HG03575 (cell line): ENCODE results near the gene ADGRA3.

Experiments used
- ATAC-seq: cut with Tn5 transposase; IDR thresholded peaks from one replicate; pipeline ENCODE4 v1.9.1; 2021; ENCODE audit not compliant: unreplicated experiment, insufficient number of reproducible peaks, low FRiP score; ENCODE audit errors: extremely low read depth

The ADGRA3 gene

DNA sequence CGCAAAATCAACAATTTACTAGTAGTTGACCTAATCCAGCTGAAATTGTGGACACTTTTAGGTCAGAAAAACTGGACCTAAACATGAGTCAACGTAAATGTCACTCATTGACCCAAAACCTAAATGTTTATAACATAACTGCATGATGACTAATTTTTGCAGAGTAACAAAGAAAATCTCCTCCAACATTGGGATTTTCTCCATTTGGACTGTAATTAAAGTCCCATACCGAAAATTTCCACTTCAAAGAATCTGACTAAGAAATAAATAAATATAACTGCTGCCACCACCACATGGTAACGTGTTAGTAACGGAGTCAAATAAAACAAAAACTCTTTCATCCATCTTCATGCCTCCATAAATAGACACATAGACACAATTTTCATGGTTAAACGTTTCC is 1.9 kb downstream of the ADGRA3 start:
- ATAC-seq: no peak

GRCh38 chr4:22512306-22512705 is 3.6 kb downstream of the ADGRA3 start:
- ATAC-seq: no peak

GRCh38 chr4:22510750-22511149 is 5.1 kb downstream of the ADGRA3 start:
- ATAC-seq: no peak

GRCh38 chr4:22508376-22508775 is 7.5 kb downstream of the ADGRA3 start:
- no peak for ATAC-seq

GRCh38 chr4:22504922-22505321 is 10.9 kb downstream of the ADGRA3 start:
- ATAC-seq: no peak

GRCh38 chr4:22504447-22504846 is 11.4 kb downstream of the ADGRA3 start:
- no peak for ATAC-seq

- no peak for ATAC-seq
Measured at GRCh38 chr4:22502895-22503814, 12.7 kb downstream of the ADGRA3 start.

DNA sequence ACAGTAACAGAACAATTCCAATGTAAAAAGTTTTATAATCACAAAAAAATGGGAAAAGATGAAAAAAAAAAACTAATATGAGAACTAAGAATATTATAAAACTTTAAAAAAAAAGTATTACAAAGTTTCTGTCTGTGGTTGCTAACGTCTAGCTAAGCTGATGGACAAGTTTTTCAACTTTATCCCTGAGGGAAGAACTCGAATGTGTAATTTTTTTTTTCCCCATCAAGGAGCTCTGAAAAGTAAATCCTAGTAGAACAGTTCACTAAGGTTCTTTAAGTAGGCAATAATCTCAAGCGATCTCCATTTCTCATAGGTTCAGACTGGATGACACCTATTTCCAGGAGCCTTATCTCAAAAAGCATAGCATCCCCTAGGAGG is 14.2 kb downstream of the ADGRA3 start:
- ATAC-seq: no peak

DNA sequence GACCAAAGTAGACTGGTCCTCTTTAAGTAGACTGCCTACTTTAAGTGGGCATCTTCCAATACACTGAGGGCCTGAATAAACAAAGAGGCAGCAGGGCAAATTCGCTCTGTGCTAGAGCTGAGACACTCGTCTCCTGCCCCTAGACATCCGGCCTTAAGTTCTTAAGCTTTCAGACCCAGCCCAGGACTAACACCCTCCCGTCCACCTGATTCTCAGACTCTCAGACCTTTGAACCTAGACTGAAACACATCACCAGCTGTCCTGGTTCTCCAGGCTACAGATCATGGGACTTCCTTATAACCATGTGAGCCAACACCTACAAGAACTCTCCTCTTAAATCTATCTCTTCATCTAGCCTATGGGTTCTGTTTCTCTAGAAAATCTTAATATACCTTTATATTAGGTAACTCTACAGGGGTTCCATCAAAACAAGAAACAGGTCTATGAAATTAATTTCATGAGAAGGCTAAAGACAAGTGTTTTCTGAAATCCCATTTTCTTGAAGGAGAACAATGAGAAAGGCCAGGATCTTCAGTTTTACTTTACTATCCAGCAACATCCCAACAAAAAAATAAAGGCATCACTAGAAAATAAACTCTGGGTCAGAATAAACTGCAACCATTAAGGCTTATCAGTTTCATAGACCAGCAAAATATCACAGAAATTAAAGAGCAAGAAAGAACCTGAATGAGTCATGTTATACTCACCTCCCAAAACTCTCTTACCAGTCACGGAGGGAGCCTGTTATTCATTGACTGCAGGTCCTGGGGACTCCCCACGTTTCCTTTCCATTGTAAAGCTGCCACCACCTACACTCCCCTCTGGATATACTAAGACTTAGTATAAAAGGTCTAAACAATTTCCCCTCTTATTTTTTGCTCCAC is 14.8 kb downstream of the ADGRA3 start:
- no peak for ATAC-seq

- ATAC-seq: no peak
Measured at GRCh38 chr4:22500128-22500611, 15.7 kb downstream of the ADGRA3 start.

DNA sequence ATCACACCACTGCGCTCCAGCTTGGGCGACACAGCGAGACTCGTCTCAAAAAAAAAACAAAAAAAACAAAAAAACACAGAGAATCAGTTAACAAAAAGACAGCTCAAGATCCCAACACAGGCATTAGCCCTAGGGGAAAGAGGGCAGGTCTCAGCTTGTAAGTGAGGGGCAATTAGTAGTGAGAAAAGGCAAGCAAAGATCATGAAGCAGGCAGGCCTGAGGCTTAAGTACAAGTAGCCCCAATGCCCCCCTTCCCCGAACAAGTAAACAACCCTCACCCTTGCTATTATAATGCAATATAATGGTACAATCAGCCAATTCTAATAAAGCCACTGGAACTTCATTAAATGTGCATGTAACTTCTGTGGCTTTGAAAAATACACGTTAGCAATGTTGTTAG is 17.0 kb downstream of the ADGRA3 start:
- no peak for ATAC-seq

GRCh38 chr4:22496165-22496813 is 19.6 kb downstream of the ADGRA3 start:
- ATAC-seq: no peak

DNA sequence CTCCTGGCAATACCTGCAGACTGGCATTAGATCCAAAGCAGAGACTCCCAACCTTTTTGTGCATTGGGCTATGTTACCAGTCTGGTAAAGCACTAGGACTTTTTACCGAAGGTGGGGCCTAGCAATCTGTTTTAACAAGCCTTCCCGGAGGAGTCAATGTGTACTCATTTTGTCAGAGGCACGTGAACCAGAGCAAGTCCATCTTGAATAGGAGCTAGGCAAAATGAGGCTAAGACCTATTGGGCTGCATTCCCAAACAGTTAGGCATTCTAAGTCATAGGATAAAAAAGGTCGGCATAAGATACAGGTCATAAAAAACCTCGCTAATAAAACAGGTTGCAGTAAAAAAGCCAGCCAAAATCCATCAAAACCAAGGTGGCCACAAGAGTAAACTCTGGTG is 22.3 kb downstream of the ADGRA3 start:
- no peak for ATAC-seq

DNA sequence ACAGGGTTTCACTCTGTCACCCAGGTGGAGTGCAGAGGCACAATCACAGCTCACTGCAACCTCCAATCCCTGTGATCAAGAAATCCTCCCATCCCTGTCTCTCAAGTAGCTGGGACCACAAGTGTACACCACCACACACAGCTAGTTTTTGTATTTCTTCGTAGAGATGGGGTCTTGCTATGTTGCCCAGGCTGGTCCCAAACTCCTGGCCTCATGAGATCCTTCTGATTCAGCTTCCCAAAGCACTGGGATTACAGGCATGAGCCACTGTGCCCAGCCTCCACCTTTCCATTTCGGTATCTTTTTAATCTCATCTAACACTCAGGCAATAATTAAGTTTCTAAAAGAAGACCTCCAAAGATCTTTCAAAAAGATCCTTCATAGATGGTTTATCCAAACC is 22.9 kb downstream of the ADGRA3 start:
- no peak for ATAC-seq

DNA sequence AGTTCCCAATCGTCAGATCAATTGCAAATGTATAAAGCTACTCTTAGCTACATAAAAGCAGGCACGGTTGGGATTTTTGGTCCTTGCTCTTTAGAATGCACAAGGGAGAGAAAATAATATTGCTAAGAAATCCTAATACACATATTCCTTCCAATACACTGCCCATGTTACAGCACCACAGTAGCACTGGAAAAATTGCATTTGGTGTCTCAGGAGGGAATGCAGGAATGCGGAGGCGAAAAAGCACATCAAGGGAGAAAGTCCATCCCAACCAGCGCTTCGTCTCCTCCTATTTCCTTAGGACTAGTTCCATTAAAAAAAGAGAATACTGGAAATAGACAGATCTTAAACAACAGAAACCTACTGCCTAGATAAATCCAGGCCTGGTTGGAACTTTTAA is 23.9 kb downstream of the ADGRA3 start:
- ATAC-seq: no peak

- ATAC-seq: no peak
Measured at GRCh38 chr4:22490718-22491315, 25.0 kb downstream of the ADGRA3 start.

DNA sequence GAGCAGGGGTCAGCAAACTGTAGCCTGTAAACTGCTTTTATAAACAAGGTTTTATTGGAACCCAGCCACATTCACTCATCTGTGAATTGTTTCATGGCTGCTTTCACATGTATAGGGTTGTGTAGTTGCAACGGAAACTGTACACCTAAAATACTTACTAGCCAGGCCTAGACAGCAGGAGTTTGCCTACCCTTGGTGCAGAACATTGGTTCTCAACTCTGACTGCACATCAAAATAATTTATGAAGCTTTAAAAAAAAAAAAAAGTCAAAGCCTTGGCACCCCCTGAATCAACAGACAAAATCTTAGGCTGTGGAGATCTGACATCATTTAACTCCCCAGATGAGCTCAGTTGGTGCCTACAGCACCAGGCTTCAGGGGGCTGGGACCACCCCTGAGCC is 27.8 kb downstream of the ADGRA3 start:
- ATAC-seq: no peak

- ATAC-seq: no peak
Measured at GRCh38 chr4:22487328-22487727, 28.5 kb downstream of the ADGRA3 start.

- ATAC-seq: no peak
Measured at GRCh38 chr4:22486276-22486675, 29.6 kb downstream of the ADGRA3 start.
